Activated CD8-positive, alpha-beta memory T cell treated with anti-CD3 and anti-CD28 coated beads, Interleukin-2, amount 50 U/mL, for 48 hours (primary cell): Measurements from ENCODE around the gene TNFRSF8.

Experiments used
- DNase-seq: peaks from one replicate; pipeline ENCODE4 v3.0.0-alpha.2; 2020

TNFRSF8 gene

GRCh38 chr1:12064073-12064969 lies 1.2 kb downstream of the TNFRSF8 start:
- no peak for DNase-seq

DNA sequence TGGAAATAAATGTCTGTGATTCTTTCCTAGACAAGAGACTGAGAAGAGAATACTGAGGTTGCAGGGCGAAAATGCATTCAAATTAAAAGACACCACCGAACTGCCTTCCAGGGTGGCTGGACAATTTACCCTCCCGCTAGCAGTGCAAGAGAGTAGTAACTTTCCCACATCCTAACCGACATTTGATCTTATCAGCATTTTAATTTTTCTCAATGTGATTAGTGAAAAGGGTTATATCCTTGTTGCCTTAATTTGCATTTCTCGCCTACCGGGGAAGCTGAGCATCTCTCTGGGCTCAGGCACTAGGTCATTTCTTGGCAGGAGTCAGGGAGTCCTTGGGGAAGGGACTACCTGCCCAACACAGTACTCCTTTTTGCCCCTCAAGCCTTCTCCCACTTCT lies 2.8 kb downstream of the TNFRSF8 start:
- no peak for DNase-seq

GRCh38 chr1:12067900-12068821 lies 5.1 kb downstream of the TNFRSF8 start:
- no peak for DNase-seq

- no peak for DNase-seq
Measured at GRCh38 chr1:12069623-12070244, 6.6 kb downstream of the TNFRSF8 start.

DNA sequence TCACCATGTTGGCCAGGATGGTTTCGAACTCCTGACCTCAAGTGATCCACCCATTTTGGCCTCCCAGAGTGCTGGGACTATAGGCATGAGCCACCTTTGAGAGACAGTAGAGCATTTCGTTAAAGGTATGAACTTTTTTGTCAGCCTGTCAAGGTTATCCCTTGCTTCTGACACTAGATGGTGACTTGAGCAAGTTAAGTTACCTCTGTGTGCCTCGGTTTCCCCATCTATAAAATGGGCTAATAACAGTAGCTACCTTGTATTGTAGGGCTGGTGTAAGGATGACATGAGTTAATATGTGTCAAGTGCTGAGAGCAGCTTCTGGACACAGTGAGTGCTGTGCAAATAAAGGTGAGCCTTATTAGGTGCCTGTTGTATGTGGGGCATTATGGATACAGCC lies 8.8 kb downstream of the TNFRSF8 start:
- no peak for DNase-seq

DNA sequence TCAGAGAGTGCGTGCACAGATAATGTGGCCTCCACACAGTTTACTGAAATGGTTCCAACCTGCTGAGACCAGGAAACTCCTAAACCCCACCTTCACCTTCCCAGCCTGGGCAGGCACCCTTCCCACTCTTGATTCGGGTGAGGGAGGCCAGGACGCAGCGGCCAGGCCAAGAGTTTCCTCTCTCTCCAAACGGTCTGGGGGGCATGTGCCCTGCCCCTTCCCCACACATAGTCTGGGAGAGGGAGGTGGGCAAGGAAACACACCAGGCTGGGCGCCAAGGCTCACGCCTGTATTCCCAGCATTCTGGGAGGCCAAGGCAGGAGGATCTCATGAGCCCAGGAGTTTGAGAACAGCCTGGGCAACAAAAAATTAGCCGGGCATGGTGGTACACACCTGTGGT lies 9.6 kb downstream of the TNFRSF8 start:
- DNase-seq = no peak

- no peak for DNase-seq
Measured at GRCh38 chr1:12073796-12074195, 10.7 kb downstream of the TNFRSF8 start.

GRCh38 chr1:12075195-12076114 lies 12.4 kb downstream of the TNFRSF8 start:
- no peak for DNase-seq

DNA sequence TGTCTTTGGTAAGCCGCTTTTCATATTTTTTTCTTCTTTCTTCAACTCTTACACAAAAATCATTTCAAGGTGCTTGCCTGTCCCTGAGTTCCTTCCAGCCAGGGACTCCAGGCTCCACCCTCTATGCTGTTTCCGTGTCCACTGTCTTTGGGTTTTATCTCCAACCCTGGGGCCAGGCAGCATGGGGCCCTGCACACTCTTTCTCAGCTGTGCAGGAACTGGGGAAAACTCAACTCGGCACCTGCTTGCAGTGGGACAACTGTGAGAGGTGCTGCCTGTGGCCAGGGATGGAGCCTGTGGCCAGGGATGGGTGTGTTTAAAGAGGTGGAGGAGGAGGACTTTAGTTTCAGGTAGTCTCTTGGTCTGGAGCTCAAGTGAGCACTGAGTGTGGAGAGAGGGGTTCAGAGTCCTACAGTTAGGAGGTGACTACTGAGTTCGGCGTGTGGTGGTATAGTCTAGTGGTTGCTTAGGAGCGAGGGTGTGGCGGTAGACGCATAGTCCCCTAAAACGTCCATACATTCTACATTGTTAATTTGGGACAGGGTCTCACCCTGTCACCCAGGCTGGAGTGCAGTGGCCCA lies 13.4 kb downstream of the TNFRSF8 start:
- DNase-seq = no peak

DNA sequence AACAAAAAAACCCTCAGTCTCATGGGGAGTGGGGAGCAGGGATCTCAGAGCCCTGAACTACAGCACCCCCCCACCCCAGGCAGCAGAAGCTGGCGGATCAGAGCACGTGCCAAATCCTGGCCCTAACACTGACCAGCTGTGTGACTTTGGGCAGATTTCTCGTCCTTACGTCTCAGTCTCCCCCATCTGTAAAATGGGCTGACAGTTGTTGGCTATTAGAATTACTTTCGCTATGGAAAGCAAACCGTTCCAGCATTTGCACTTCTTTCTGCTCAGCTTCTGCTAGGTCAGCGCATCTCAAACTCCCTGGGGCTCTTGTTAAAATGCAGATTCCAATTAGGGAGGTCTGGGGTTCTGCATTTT lies 15.5 kb downstream of the TNFRSF8 start:
- DNase-seq = no peak

- DNase-seq = peak; percentile 77
Measured at GRCh38 chr1:12078938-12079861, 16.1 kb downstream of the TNFRSF8 start.

DNA sequence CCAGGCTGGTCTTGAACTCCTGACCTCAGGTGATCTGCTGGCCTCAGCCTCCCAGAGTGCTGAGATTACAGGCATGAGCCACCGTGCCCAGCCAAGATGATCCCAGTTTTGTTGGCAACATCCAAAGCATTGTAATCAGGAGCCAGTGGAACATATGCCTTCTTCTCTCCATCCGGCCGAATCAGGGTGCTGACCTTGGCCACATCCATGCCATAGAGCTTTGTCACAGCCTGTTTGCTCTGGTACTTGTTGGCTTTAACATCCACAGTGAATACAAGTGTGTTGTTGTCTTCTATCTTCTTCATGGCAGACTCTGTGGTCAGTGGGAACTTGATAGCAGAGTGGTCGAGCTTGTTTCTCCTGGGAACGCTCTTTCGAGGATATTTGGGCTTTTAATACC lies 17.1 kb downstream of the TNFRSF8 start:
- no peak for DNase-seq

- DNase-seq = no peak
Measured at GRCh38 chr1:12080773-12081556, 17.9 kb downstream of the TNFRSF8 start.

DNA sequence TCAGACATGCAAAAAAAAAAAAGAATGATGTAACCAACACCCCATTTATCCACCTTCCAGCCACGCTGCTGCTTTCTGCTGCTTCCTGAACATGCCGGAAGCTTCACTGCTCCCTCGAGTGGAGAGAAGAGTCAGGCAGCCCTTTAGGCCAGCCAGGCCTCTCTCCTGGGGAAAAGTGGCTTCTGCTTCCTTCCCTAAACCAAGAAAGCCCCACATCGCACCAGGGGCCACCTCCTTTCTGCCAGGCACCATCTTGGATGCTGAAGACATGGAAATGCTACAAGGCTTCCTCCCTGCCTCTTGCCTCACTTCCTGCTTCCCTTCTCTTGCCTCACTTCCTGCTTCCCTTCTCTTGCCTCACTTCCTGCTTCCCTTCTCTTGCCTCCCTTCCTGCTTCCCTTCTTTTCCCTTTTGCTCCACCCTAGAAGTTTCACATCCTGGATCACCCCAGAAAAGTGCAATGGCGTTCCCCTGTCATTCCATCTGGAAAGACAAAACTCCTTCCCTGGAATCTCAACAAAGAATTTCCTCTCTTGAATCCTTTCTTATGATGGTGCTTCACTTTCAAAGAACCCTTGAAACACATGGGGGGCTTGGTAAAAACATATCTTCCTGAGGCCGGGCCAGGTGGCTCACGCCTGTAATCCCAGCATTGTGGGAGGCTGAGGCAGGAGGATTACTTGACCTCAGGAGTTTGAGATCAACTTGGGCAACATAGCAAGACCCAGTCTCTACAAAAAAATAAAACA lies 18.7 kb downstream of the TNFRSF8 start:
- DNase-seq = no peak

- no peak for DNase-seq
Measured at GRCh38 chr1:12082988-12083387, 19.9 kb downstream of the TNFRSF8 start.

GRCh38 chr1:12083766-12084165 lies 20.7 kb downstream of the TNFRSF8 start:
- DNase-seq = no peak

GRCh38 chr1:12085643-12086260 lies 22.6 kb downstream of the TNFRSF8 start:
- no peak for DNase-seq

- DNase-seq = peak; percentile 69
Measured at GRCh38 chr1:12087797-12088314, 24.8 kb downstream of the TNFRSF8 start.
